8988T (cell line): ENCODE results near the gene NPC1.
"Not testable (repeated sequence)": the region's sequence is repeated elsewhere in the genome, so short reads cannot be mapped to it uniquely, and the experiment has no call there.

Experiments
- DNase-seq: peaks from one replicate; pipeline ENCODE4 v3.0.0; 2011

The NPC1 gene

GRCh38 chr18:23586249-23587196 lies at the start of gene NPC1:
Gene NPC1 (minus strand): TSS chr18:23586506. CDS start chr18:23586343, 163 bp downstream.
- DNase-seq = peak; percentile 100

DNA sequence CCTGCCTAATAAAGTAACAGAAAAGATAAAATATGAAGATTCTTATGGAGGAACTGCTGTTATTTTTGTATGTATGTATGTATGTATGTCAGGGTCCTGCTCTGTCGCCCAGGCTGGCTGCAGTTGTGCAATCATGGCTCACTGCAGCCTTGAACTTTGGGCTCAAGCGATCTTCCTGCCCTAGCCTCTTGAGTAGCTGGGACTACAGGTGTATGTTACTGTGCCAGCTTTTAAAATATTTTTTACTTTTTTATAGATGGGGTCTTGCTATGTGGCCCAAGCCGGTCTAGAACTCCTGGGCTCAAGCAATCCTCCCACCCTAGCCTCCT lies 49.7 kb upstream of the NPC1 start:
- no peak for DNase-seq

GRCh38 chr18:23635283-23636070 lies 49.2 kb upstream of the NPC1 start:
- no peak for DNase-seq

GRCh38 chr18:23634692-23635091 lies 48.4 kb upstream of the NPC1 start:
- no peak for DNase-seq

GRCh38 chr18:23632615-23633014 lies 46.3 kb upstream of the NPC1 start:
- no peak for DNase-seq

DNA sequence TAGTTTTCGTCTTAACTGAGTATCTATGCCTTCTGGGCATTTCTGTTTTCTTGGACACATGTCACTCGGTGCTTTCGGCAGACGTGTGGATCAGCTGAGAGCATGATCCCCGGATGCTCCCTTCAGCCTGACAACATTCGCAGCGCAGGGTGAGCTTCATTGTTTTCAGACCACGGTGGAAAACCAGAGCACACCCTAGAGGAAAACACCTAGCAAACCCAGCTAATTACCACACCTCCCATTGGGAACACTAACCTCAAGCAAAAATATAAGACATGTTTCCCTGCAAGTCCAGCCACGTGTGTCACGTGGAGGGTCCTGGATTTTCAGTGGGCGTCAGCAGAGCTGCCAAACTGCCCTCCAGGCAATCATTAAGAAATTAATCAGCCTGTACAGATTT lies 45.4 kb upstream of the NPC1 start:
- DNase-seq = no peak

DNA sequence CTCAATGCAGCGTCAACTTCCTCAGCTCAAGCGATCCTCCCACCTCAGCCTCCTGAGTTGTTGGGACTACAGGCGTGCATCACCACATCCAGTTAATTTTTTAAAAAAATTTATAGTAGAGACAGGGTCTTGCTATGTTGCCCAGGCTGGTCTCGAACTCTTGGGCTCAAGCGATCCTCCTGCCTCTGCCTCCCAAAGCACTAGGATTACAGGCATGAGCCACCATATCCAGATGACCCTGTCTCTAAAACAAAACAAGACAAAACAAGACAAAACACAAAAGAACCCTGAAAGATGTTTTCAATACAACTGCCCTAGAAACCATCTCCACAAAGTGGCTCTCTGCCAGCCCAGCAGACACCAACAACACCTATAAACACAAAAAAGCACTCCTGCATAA lies 45.0 kb upstream of the NPC1 start:
- no peak for DNase-seq

- no peak for DNase-seq
Measured at GRCh38 chr18:23629444-23629946, 43.2 kb upstream of the NPC1 start.

- no peak for DNase-seq
Measured at GRCh38 chr18:23627970-23628369, 41.7 kb upstream of the NPC1 start.

- no peak for DNase-seq
Measured at GRCh38 chr18:23627321-23627720, 41.0 kb upstream of the NPC1 start.

- DNase-seq = no peak
Measured at GRCh38 chr18:23626451-23627279, 40.4 kb upstream of the NPC1 start.

DNA sequence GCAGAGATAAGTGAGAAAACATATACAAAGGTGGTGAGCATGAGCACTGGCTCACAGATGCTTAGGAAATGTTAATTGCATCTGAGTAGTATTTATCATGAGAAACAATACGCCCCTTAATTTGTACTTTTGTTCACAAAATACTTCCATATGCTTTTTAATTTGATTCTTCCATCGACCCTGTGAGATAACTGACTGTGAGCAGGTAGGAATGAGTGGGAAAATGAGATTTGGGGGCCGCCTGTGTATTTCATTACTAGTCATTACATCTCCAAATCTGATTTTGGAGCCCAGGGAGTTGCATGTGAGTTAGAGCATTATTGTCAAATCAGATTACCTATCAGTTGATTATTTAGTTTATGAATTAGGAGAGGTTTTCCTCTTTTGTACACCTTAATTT lies 36.7 kb upstream of the NPC1 start:
- DNase-seq = no peak

DNA sequence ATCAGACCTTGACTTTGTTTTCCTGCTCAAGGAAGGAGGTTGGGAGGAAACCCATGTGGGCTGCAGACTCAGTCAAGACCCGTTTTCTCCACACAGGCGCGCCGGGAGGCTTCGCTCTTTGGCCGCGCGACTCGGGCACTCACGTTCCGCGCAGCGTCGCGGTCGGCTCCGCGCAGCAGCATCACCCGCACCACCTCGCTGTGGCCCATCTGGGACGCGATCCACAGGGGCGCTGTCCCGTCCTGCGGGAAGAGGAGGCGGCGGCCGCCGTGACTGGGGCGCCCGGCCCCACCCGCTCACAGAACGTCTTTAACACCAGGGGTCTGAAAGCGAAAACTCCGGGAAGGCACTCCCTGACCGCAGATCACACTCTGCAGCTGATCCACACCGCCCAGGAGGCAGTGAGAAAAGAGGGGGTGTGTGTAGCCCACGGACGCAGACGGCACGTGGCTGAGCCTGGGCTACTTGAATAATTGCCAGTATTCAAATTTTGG lies 33.1 kb upstream of the NPC1 start:
- no peak for DNase-seq

GRCh38 chr18:23618862-23619387 lies 32.6 kb upstream of the NPC1 start:
- DNase-seq = no peak

GRCh38 chr18:23617412-23618014 lies 31.2 kb upstream of the NPC1 start:
- no peak for DNase-seq

DNA sequence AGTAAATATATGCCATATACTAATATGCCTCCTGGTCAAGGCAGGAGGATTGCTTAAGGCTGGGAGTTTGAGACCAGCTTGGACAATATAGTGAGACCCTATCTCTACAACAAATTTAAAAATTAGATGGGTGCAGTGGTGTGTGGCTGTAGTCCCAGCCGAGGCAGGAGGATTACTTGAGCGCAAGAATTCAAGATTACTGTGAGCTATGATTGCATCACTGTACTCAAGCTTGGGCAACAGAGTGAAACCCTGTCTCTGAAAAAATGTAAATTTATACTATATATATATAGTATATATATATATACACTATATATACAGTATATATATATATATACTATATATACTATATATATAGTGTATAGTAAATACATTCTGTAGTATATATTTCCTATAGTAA lies 30.0 kb upstream of the NPC1 start:
- no peak for DNase-seq

- no peak for DNase-seq
Measured at GRCh38 chr18:23614891-23615290, 28.6 kb upstream of the NPC1 start.

DNA sequence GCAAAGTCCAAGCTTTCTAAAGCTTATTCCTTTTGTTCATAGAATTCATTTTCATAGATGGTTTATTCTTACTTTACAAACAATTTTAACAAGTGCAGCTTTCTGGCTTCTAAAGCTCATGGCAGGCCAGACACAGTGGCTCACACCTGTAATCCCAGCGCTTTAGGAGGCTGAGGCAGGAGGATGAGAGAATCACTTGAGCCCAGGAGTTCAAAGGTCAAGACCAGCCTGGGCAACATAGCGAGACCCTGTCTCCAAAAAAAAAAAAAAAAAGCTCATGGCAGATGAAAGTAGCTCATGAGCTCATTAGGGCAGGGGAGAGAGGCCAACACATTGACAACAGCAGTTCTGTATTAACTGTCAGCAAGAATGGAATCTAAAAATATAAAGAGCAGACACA lies 28.1 kb upstream of the NPC1 start:
- no peak for DNase-seq

DNA sequence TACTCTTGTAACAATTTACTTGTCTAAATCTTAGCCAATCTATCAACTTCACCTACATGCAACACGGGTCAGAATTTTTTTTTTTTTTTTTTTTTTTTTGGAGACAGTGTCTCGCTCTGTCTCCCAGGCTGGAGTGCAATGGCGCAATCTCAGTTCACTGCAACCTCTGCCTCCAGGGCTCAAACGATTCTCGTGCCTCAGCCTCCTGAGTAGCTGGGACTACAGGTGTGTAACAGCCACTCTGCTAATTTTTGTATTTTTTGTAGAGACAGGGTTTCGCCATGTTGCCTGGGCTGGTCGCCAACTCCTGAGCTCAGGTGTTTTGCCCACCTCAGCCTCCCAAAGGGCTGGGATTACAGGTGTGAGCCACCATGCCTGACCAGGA lies 26.8 kb upstream of the NPC1 start:
- not testable (repeated sequence) for DNase-seq

DNA sequence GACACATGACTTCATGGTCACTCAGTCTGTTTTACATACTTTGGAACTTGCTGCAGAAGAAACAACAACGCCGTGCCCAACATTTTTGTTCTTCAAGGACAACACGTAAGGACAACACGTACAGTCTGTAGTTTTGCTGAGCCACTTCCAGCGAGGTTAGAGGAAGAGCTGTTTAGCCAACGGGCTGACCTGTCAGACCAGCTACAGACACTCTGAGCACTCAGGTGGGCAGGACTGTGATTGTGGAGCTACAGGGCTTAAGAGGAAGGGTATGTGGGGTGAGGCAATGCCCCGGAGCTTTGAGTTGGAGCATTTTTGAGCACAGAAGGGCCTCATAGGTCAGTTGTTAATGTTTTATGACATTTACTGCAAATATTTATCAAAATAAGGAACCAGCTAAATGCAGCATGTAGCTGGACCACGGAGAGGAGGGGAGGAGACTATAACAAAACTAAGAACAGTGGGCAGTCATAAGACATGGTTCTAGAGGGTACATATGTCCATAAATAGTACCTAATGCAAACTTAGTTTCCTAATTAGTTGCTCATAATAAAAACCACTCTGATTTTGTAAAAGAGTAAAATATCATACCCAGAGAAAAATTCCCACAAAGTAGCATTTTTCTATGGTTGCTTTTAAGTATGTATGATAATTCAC lies 26.3 kb upstream of the NPC1 start:
- no peak for DNase-seq

- no peak for DNase-seq
Measured at GRCh38 chr18:23609390-23610023, 23.2 kb upstream of the NPC1 start.
